Peyer's patch (tissue), 4 donors: ENCODE measurements around the gene L3MBTL4.

Experiments used
- CTCF ChIP-seq, 6 experiments: fragments of 450-650 bp in 4 of 6; fragments of 200-600 bp in 2 of 6; sonication (generic) in 1 of 6; IDR thresholded peaks; one replicate each; pipeline ENCODE4 v1.5.1; 2017 to 2019; ENCODE audit warnings: antibody characterized with exemption in 6 of 6, mild to moderate bottlenecking in 3 of 6, moderate library complexity in 1 of 6
- POLR2A ChIP-seq, 2 donors: fragments of 450-650 bp; IDR thresholded peaks; one replicate each; pipeline ENCODE4 v1.5.1; 2017; ENCODE audit warnings: antibody characterized with exemption in 2 of 2, mild to moderate bottlenecking in 2 of 2, moderate library complexity in 2 of 2

- TF ChIP-seq CTCF (IDR thresholded peaks at IDR 0.05): no peak
- TF ChIP-seq POLR2A (IDR thresholded peaks at IDR 0.05): no peak
These were observed 360.4 kb downstream of the L3MBTL4 start for GRCh38 chr18:6054256-6054842.
